ENCODE data around the gene OXT. TPM values are rescaled to one million over a fixed set of nuclear protein-coding genes. Genes with fewer than 3 reads are reported as not detected.

OXT gene
- total RNA-seq, 1 donor from 2014 or later: not detected

GRCh38 chr20:3105256-3106137 lies 34.1 kb downstream of the OXT start:
- Mint-ChIP-seq H3K27me3 (ENCODE audit: unreplicated experiment) (no peaks in the 10 kb centered on the region), H3K36me3 (ENCODE audit: unreplicated experiment) (peaks cover 3% of the 10 kb centered on the region), H3K4me3 (ENCODE audit: unreplicated experiment) (no peak overlapping the region), H3K9me3 (ENCODE audit: unreplicated experiment) (no peaks in the 10 kb centered on the region), H3K4me1 (ENCODE audit: unreplicated experiment) (no peaks in the 10 kb centered on the region), H3K27ac (ENCODE audit: unreplicated experiment) (no peak overlapping the region)
- no peak for TF ChIP-seq CTCF (IDR thresholded peaks at IDR 0.05)
- no peak for DNase-seq (ENCODE audit: extremely low spot score, unreplicated experiment)

GRCh38 chr20:3106185-3106584 lies 34.8 kb downstream of the OXT start:
- no peaks in the 10 kb centered on the region for H3K27me3 Mint-ChIP-seq (ENCODE audit: unreplicated experiment)
- no peaks in the 10 kb centered on the region for H3K9me3 Mint-ChIP-seq (ENCODE audit: unreplicated experiment)
- H3K27ac Mint-ChIP-seq (ENCODE audit: unreplicated experiment): no peak overlapping the region
- H3K4me3 Mint-ChIP-seq (ENCODE audit: unreplicated experiment): no peak overlapping the region
- TF ChIP-seq CTCF (IDR thresholded peaks at IDR 0.05): no peak
- DNase-seq (ENCODE audit: extremely low spot score, unreplicated experiment): no peak
- no peaks in the 10 kb centered on the region for H3K4me1 Mint-ChIP-seq (ENCODE audit: unreplicated experiment)
- peaks cover 6% of the 10 kb centered on the region for H3K36me3 Mint-ChIP-seq (ENCODE audit: unreplicated experiment)

- Mint-ChIP-seq H3K36me3 (ENCODE audit: unreplicated experiment) (peaks cover 11% of the 10 kb centered on the region), H3K4me1 (ENCODE audit: unreplicated experiment) (no peaks in the 10 kb centered on the region), H3K9me3 (ENCODE audit: unreplicated experiment) (no peaks in the 10 kb centered on the region), H3K27ac (ENCODE audit: unreplicated experiment) (no peak overlapping the region), H3K27me3 (ENCODE audit: unreplicated experiment) (no peaks in the 10 kb centered on the region), H3K4me3 (ENCODE audit: unreplicated experiment) (no peak overlapping the region)
- DNase-seq (ENCODE audit: extremely low spot score, unreplicated experiment): no peak
- TF ChIP-seq CTCF (IDR thresholded peaks at IDR 0.05): no peak
These were observed 35.4 kb downstream of the OXT start for GRCh38 chr20:3106658-3107463.

GRCh38 chr20:3107464-3108025 lies 36.1 kb downstream of the OXT start:
- Mint-ChIP-seq H3K27me3 (ENCODE audit: unreplicated experiment) (no peaks in the 10 kb centered on the region), H3K9me3 (ENCODE audit: unreplicated experiment) (no peaks in the 10 kb centered on the region), H3K27ac (ENCODE audit: unreplicated experiment) (no peak overlapping the region), H3K4me1 (ENCODE audit: unreplicated experiment) (no peaks in the 10 kb centered on the region), H3K36me3 (ENCODE audit: unreplicated experiment) (peaks cover 11% of the 10 kb centered on the region), H3K4me3 (ENCODE audit: unreplicated experiment) (no peak overlapping the region)
- no peak for DNase-seq (ENCODE audit: extremely low spot score, unreplicated experiment)
- TF ChIP-seq CTCF (IDR thresholded peaks at IDR 0.05): no peak
